Anterior cingulate cortex (tissue), 58 donors: ENCODE measurements around the gene OR2V1.
"Not testable (repeated sequence)": the region's sequence is repeated elsewhere in the genome, so short reads cannot be mapped to it uniquely, and the experiment has no call there.

Experiments
- DNase-seq, 58 donors: peaks; one replicate each; lab custom pipeline; 2025; lab: John Stamatoyannopoulos, UW

OR2V1 gene

DNA sequence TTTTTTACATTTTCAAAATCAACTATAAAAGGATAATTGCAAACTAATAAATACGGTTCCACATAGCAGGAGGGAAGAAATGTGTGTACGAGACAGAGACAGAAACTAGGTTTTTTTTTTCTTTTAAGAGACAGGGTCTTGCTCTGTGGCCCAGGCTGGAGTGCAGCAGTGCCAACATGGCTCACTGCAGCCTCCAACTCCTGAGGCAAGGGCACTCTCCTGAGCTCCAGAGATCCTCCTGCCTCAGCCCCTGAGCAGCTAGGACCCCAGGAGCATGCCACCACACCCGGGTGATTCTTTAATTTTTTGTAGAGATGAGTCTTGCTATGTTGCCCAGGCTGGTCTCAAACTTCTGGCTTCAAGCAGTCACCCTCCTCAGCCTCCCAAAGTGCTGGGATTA, 2.1 kb upstream of the OR2V1 start:
- no peak for DNase-seq

DNA sequence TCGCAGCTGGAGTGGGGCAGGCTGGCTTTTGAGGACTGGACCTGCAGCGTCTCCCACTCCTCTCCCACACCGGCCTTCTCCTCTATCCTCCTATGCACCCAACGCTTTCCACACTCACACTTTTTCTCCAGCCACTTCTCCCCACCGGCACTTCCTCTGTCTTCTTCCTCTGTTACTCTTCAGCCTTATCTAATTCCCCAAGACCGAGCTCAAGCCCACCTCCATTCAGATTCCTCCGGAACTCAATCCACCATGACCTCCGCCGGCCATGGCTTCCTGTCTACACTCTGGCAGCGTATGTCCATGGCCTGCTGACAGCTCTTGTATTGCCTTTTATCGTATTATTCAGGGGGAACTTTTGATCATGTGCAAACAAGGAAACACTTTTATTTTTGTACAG, 545 bp upstream of the OR2V1 start:
- DNase-seq: no peak

DNA sequence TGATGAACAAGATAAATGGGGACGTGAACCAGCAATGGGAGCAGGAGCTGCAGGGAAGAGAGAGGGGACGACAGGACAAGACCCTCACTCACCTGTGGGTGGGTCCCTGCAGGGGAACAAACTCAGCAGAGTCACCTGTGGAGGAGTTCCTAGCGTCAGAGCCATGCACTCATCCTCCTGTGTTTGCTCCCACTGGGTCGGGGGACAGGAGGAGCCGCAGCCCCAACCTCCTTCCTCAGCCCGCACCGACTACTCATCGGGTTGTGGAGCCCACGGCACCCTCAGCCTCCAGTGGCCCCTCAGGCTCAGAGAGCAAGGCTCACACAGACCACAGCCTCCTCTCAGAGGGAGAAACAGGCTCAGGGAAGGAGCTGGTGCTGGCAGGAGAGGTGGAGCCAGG, 888 bp downstream of the OR2V1 start:
- not testable (repeated sequence) for DNase-seq

DNA sequence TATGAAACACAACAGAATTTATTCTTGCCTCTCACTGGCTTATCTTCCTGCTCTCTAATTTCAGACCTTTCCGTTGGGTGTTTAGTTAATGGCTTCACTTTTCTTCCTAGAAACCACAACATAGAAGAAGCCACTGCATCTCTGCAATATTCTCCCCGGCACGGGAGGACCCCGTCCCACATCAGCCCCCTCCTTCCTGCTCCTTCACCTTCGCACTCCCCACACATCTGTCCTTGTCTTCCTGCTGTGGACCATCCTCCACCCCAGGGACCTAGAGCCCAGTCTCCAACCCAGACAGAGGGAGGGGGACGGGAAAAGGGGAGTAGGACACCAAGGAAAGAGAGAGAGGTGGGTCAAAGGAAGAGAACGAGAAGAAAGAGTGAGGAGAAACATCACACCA, 1.4 kb downstream of the OR2V1 start:
- DNase-seq: no peak

DNA sequence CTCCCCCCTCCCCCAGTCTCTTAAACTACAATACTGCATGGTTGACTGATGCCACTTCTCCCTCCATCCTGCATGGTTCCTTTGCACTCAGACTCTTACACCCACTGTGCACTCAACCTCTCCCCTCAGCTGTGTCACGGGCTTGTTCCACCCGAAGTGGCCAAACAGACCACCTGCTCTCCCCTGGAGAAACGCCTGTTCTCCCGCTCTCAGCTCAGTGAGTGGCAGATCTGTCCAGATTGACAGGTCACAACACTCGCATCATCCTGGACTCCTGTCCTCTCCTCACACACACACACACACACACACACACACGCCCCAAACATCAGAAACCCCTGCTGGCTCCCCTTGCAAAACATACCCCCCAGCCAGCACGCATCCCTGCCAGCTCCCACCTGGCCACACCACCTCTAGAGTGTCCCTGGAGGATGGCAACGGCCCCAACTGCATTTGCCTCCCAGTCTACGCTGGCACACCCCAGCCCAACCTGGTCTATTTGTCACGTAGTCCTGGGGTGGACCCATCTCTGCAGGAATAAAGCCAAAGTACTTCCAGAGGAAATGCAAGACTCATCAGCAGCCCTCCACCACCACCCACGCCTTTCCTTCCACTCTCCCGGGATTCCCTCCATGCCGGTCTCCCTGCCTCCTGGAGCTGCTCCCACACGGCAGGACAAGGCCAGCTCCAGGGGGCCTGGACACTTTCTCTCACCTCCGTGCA, 2.9 kb downstream of the OR2V1 start:
- DNase-seq: no peak

DNA sequence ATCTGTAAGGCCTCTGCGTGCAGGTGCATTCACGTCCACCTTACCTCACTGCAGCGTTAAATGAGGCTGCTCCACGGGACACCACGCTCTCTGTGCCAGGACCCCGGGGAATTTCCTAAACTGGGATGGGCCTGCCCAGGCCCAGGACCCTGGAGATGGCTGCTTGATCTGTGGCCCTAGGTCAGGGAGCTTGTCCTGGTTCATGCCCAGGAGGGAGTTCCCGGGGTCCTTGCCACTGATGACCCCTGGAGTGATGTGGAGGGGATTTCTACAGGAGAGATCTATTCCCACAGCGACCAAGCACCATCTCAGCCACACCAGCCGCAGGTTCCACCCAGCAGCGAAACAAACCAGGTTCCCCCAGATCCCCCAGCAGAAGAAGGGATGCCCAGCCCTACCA, 3.5 kb downstream of the OR2V1 start:
- DNase-seq: no peak

DNA sequence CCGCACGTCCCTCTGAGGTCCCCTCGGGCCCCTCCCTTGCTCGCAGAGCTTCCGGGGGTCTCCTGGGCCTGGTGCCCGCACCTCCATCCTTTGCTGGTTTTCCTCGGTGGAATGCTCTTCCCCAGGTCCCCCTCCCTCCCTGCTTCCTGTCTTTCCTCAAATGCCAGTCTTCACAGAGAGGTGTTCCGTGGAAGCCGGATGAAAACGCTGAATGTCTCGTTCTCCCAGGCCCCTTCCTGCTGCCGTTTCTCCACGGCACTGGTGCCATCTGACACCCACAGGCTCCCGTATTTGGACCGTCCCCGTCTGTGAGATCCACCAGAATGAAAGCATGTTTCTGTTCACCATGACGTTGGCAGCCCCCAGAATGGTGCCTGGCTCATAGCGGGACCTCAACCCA, 4.1 kb downstream of the OR2V1 start:
- no peak for DNase-seq

DNA sequence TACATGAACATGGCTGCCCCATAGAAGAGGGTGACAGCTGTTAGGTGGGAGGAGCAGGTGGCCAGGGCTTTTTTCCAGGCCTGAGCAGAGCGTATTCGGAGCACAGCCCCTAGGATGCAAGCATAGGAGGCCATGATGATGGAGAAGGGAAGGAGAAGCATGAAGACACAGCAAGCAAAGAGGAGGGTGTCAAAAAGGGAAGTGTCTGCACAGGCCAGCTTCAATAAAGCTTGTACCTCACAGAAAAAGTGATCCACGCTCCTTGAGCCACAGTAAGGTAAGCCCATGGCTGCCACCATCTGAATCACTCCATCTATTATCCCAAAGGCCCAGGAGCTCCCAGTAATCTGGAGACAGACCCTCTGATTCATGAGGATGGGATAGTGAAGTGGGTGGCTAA, 6.4 kb downstream of the OR2V1 start:
- no peak for DNase-seq

DNA sequence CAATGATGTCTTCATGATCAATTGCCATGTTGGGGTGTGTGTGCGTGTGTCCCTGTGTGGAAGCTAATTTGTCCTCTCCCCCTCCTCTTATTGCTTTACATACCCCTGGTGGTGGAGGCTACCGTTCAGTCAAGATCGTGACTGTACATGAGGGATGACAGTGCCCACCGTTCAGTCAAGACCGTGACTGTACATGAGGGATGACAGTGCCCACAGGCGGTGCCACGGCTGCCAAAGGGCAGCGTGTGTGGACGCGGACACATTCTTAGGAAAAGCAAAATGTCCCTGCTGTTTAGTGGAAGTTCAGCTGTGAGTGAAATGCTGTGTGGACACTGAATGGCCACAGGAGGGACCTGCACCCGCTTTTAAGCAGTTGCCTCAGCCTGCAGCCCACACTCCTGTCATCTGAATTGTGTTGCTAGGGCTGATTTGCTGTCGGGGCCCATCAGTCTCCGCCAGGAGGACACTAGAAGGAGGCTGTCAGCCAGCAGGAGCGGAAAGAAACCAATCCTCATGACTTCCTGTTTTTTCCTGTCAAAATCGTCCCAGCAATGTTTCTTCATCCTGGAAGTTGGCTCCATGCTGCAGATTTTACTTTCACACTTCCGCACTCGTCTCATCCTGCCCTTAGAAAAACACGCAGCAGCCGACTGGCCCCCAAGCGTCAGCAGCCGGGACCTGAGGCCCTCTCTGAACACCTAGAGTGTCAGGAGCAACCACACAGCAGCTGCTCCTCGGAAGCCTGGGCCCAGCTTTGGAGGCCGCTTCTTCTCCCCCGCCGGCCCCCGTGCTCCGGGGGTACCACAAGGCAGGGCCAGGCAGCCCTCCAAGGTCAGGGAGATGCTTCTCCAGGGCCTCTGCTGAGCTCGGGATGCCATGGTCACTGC, 9.1 kb downstream of the OR2V1 start:
- DNase-seq: no peak

DNA sequence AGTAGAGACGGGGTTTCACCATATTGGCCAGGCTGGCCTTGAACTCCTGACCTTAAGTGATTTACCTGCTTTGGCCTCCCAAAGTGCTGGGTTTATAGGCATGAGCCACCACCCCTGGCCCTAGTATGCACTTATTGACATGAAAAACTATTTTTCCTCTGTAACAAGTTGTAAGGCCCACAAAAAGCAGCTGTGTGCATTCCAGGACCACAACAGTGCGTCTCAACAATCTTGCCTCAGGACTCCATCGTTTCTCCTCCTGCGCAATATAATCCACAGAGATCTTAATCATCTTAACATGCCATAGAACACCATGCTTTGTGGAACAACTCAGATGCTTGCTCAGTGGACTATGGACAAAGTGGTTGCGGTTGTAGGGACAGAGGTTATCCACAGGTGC, 10.2 kb downstream of the OR2V1 start:
- no peak for DNase-seq

DNA sequence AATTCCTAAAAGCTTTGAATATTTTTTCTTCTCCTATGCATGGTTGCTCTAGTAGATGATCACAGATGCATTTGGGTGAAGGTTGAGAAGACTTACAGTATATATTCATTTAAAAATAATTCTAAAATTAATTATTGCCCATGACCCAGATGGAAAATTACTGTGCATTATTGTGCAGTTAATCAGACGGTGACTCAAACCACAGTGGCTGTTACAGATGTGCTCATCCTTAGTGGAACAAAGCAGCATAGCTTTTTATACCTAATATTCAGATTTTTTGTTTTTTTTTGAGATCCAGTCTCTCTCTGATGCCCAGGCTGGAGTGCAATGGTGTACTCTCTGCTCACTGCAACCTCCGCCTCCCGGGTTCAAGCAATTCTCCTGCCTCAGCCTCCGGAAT, 10.7 kb downstream of the OR2V1 start:
- no peak for DNase-seq

DNA sequence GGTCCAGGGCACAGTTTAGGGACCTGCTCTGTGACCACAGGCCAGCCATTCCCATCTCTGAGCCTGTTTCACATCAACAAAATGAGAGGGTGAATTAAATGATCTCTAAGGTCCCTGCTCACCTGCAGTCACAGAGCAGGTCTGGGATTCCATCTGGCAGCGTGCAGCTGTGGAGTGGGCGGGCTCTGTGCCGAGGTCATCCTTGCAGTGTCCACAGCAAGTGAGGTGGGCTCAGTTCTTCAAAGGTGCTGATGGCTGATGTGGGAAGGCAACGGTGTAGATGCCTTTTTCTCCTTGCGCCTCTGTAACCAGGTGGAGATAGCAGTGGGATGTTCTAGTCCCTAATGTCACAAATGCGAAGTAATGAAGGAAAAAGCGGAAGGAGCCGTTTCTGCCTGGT, 11.9 kb downstream of the OR2V1 start:
- DNase-seq: no peak

DNA sequence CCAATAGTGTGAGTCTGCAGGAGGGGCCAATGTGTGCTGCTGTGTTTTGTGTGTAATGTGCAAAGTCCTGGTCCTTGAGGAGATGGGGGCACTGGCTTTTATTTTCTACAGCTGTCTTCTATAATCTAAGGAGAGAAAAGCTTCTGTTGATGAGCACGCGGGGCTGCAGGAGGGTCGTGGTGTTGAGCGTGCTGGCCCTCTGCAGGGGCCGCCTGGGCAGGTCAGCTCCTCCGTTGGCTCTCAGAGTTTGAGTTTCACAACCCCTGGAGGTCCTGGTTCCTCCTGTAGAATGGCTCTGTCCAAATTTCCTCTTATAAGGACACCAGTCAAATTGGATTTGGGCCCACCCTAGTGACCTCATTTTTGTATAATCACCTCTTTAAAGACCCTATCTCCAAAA, 12.6 kb downstream of the OR2V1 start:
- DNase-seq: no peak

DNA sequence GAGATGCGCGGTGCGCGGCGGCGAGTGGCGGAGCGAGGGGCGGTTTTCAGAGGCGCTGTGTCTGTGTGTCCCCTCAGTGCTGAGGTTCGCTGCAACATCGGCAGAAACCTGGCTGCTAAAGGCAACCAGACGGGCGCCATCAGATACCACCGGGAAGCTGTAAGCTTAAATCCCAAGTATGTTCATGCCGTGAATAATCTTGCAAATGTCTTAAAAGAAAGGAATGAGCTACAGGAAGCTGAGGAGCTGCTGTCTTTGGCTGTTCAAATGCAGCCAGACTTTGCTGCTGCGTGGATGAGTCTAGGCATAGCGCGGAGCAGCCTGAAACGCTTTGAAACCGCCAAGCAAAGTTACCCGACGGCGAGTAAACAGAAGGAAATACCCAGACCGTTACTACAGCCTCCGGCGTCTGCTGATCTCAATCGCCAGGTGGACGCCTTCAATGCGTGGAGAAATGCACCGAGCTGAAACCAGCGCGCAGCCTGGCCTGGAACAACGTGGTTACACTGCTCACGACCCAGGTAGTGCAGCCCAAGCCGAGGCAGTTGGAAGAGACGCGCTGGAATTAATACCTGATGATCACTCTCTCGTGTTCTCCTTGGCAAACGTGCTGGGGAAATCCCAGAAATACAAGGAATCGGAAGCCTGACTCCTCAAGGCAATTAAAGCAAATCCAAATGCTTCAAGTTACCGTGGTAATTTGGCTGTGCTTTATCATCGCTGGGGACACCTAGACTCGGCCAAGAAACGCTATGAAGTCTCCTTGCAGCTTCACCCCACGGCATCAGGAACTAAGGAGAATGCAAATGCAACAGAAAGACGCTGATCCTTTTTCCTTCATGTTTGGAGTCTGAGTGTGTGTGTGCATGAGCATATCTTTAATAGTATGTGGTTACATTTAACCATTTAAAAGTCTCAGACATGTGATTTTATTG, 15.9 kb downstream of the OR2V1 start:
- no peak for DNase-seq

DNA sequence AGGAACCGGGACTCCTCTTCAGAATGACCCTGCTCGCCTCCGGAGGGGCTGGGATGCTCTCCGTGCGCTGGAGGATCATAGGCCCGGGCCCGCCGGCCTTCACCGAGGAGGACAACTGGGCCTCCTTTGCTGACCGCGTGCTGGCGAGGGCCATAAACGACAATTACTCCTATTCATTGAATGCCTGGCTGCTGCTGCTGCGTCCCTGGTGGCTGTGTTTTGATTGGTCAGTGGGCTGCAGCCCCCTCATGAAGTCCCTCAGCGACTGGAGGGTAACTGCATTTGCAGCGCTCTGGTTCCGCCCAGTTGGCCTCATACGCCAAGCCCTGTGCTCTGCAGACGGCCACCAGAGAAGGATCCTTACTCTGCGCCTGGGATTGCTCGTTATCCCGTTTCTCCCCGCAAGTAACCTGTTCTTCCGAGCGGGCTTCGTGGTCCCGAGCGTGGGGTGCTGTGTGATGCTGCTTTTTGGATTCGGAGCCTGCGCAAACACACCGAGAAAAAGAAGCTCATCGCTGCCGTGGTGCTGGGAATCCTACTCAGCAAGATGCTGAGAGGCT, 16.6 kb downstream of the OR2V1 start:
- DNase-seq: no peak

DNA sequence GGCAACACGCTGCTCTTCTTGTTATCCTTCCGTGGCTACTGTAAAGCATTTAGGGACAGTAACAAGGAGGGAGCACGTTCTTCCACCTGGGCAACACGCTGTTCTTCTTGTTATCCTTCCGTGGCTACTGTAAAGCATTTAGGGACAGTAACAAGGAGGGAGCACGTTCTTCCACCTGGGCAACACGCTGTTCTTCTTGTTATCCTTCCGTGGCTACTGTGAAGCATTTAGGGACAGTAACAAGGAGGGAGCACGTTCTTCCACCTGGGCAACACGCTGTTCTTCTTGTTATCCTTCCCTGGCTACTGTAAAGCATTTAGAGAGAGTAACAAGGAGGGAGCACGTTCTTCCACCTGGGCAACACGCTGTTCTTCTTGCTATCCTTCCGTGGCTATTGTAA, 17.4 kb downstream of the OR2V1 start:
- not testable (repeated sequence) for DNase-seq

DNA sequence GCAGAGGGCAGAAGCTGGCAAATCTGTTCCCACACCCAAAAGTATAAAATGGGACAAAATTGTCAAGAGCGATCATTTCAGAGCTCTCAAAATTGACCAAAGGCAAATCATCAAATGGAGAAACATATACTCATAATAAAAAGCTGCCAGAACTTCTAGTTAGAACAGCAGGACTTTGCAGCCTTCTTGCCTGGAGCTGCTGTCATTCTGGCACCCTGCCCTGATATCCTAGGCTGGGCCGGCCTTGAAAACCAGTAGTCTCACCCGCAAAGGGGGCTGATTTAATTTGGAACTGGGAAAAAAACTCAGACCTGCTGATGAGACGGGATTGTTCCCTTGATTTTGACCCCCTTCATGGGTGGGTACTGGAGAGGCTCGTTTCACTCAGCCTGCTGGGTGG, 18.5 kb downstream of the OR2V1 start:
- no peak for DNase-seq

DNA sequence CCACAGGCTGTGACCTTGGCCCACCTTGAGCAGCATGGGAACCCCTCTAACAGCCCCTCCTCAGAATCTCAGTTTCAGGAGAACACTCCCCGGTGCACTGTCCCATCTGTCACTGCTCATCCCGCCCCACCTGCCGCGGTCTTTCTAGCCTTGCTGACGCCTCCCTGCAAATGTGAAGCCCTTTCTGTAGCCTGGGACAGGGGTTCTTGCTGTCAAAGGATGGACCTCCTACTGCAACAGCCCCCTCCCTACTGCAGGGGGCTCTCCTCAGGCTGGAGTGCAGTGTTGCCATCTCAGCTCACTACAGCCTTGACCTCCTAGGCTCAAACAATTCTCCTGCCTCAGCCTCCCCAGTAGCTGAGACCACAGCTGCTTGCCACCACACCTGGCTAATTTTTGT, 20.0 kb downstream of the OR2V1 start:
- no peak for DNase-seq

DNA sequence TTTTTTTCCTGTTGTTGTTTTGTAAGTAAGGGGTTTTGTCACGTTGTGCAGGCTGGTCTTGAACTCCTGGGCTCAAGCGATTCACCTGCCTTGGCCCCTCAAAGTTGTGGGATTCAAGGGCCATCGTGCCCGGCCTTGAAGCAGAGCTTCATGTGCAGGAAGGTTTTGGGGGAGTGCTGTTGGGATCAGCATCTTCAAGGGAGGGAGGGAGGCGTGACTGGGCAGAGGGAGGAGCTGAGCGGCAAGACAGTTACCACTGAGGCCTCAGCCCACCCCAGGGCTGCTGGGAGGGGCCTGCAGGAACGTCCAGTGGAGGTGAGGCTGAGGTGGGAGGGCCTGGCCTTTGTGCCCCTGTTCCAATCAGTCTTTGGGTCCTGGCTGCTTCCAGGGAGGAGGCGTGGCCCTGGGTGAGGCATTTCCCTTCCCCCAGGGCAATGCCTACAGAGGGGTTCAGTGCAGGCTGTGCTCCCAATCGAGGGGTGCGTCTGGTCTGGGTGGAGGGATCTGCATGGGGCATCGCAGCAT, 21.4 kb downstream of the OR2V1 start:
- DNase-seq: no peak

DNA sequence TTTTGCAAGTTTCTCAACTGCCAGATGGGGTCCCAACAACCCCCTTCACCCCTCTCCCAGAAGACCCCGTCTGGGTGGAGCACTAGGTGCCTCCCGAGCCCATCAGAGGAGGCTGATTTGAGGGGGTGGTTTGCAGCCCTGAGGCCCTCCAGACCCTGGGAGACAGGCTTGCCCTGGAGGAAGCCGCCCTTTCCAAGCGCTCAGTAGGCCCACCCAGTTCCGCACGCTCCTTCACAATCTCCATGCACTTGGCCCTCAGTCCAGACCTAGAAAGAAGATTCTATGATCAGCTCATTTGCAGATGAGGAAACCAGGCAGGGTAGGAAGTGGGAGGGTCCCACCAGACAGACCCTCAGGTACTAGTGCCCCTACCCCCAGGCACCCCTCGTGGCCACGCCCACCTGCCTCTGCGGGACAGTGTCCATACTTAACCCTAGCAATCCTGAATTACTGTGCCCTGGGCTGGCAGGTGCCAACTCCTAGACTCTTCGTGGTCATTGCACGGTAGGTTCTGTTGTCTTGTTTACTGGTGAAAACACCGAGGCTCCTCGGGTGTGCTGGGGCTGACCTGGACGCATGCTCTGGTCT, 22.3 kb downstream of the OR2V1 start:
- DNase-seq: no peak
